ENCODE data around the gene SEC61G. TPM values are rescaled to one million over a fixed set of nuclear protein-coding genes. Genes with fewer than 3 reads are reported as not detected.

SEC61G gene
- total RNA-seq, 1 donor from 2014 or later, result 87.6 TPM

DNA sequence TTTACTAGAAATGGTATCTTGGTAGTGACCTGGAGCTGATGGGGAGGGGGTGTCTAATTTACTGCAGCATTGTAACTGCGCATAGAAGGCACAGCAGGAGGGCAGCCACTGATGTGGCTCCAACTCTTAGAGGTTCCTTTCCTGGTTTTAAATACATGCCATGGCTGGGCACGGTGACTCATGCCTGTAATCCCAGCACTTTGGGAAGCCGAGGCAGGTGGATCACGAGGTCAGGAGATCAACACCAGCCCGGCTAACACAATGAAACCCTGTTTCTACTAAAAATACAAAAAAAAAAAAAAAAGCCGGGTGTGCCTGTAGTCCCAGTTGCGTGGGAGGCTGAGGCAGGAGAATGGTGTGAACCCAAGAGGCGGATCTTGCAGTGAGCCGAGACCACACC lies 19.2 kb upstream of the SEC61G start:
- intact Hi-C loops (cut with DNase I), result no loop called here
- no peak for DNase-seq
- H3K4me3 ChIP-seq, result no peak overlapping the region
- no peak for ATAC-seq
- no peaks in the 10 kb centered on the region for H3K9me3 ChIP-seq
- no peaks in the 10 kb centered on the region for H3K4me1 ChIP-seq
- no peaks in the 10 kb centered on the region for H3K36me3 ChIP-seq
- H3K27me3 ChIP-seq, result no peaks in the 10 kb centered on the region
- TF ChIP-seq, protein P1, sequence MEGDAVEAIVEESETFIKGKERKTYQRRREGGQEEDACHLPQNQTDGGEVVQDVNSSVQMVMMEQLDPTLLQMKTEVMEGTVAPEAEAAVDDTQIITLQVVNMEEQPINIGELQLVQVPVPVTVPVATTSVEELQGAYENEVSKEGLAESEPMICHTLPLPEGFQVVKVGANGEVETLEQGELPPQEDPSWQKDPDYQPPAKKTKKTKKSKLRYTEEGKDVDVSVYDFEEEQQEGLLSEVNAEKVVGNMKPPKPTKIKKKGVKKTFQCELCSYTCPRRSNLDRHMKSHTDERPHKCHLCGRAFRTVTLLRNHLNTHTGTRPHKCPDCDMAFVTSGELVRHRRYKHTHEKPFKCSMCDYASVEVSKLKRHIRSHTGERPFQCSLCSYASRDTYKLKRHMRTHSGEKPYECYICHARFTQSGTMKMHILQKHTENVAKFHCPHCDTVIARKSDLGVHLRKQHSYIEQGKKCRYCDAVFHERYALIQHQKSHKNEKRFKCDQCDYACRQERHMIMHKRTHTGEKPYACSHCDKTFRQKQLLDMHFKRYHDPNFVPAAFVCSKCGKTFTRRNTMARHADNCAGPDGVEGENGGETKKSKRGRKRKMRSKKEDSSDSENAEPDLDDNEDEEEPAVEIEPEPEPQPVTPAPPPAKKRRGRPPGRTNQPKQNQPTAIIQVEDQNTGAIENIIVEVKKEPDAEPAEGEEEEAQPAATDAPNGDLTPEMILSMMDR (IDR thresholded peaks at IDR 0.05), result no peak
- no peak overlapping the region for H3K27ac ChIP-seq

DNA sequence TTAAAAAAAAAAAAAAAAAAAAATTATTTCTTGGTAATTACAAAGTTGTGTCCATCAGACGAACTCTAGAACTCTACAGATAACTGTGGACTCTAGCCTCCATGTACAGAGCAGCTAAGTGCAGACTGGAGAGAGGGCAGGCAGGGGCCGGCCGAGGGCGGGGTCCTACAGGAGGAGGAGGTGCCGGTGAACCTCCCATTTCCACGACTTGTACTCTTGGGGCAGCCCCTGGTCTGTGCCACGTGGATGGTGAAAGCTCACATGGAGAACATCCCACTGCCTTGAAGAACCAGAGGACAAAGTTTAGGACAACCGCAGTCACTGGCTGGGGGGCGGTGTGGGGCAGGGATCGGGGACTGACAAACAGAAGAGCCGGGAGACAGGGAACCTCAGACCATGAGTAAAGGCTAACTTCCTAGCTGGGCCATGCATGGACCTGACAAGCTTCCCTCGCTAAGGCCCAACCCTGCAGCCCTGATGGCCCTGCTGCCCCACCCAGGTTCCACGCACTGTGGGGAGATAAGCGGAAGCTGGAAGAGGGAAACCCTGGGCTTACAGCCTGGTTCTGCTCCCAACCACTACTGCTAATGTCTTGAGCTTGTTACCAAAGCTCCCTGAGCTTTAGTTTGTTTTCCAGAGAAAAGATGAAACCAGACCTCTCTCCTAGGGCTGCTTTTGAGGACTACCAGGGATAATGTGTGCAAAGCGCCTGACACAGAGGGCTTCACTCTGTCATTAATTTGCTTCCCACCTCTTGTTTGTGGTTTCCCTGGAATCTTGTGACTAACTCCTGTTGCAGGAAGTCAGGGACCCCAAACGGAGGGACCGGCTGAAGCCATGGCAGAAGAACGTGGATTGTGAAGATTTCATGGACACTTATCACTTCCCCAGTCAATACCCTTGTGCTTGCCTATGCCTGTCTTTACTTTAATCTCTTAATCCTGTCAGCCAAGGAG lies 16.1 kb upstream of the SEC61G start:
- Histone ChIP-seq H3K27ac (no peak overlapping the region), H3K36me3 (no peaks in the 10 kb centered on the region), H3K27me3 (no peaks in the 10 kb centered on the region), H3K9me3 (no peaks in the 10 kb centered on the region), H3K4me1 (no peaks in the 10 kb centered on the region), H3K4me3 (no peak overlapping the region)
- intact Hi-C loops (cut with DNase I), result loop anchor here (5.0 kb wide), 1 partner anchor 482 kb away; no protein-coding TSS in a partner anchor
- DNase-seq (no peak), ATAC-seq (peak; percentile 19)
- TF ChIP-seq, protein P1 (IDR thresholded peaks at IDR 0.05), result no peak

DNA sequence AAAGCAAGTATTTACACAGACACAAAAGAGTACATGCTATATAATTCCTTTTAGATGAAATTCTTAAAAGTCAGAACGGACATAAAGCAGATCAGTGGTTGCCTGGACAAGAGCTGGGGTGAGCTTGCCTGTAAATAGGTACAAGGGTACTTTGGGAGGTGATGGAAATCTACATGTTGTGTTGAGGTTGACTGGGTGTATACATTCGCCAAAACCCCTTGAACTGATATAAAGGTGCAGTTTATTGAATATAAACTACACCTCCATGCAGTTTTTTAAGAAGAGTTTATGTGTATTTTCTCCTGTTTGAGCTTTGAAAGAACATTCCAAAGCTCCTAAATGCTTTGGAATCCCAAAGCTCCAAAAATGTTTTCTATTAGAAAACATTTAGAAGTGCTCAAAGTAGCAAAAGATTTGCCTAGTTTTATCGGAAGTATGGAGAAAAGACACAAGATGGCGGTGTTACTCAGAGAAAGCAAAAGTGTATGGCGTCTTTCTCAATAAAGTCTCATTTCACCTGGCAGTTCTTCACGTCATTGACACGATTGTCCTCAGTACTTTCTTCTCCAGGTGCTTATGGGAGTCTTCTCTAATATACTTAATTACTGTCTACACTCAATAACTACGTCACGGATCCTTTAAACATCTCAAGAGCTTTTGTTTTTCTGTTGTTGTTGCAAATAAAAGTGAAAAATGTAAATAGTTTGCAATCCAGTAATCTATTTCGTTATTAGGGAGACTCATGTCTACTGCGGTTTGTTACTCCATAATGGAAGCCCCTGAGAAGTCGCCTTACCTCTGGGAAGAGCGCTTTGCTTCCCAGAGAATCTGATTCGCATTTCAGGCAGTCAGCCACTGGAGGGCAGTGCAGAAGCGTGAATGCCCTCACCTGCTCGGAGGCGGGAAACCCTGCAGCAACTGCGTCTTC lies 14.7 kb upstream of the SEC61G start:
- peak overlapping the region; percentile 45 for H3K4me3 ChIP-seq

DNA sequence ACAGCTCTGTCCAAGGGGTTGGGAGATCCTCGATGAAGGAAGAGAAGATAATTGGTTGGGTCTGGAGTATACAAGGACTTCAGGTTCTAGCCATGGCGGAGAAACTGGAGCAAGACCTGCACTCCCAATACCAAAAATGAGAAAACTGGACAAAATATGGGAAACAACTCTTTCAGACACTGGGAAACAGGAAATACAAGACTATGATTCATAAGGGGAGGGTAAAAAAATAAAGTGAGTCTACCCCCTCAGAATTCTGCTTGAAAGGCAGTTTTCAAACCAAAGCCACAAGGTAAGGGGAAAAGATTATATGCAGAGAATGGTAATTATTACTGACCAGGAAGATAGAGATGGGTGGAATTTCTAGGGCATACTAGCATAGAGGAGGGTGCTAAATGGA lies 10.2 kb upstream of the SEC61G start:
- intact Hi-C loops (cut with DNase I), result no loop called here
- DNase-seq, result no peak
- Histone ChIP-seq H3K36me3 (no peaks in the 10 kb centered on the region), H3K4me3 (no peak overlapping the region), H3K4me1 (no peaks in the 10 kb centered on the region), H3K27ac (no peak overlapping the region), H3K9me3 (no peaks in the 10 kb centered on the region), H3K27me3 (peaks cover 5% of the 10 kb centered on the region)
- no peak for ATAC-seq
- TF ChIP-seq, protein P1 (IDR thresholded peaks at IDR 0.05), result no peak

More for the DNA sequence above, 14.7 kb upstream of the SEC61G start:
- no peaks in the 10 kb centered on the region for H3K9me3 ChIP-seq
- H3K36me3 ChIP-seq, result no peaks in the 10 kb centered on the region
- H3K27ac ChIP-seq, result peak overlapping the region; percentile 53
- ATAC-seq (peak; percentile 99), DNase-seq (peak; percentile 88)
- TF ChIP-seq, protein P1 (IDR thresholded peaks at IDR 0.05), result peak; percentile 84
- H3K27me3 ChIP-seq, result peaks cover 1% of the 10 kb centered on the region
- intact Hi-C loops (cut with DNase I), result loop anchor here (5.0 kb wide), 1 partner anchor 484 kb away; no protein-coding TSS in a partner anchor
- no peaks in the 10 kb centered on the region for H3K4me1 ChIP-seq

DNA sequence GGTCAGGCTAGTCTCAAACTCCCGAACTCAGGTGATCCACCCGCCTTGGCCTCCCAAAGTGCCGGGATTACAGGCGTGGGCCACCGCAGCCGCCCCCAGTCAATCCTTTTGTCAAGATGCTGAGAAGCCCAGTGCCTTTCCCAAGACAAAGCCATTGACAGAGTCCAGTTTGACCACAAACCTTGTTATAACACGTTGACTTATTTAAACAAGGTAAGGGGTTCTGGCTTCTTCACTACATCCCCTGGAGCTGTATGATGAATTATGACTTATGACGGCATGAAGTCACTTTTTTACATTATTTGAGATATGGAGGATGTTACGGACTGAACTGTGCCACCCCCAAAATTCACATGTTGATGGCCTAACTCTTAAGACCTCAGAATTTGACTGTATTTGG lies 5.8 kb upstream of the SEC61G start:
- Histone ChIP-seq H3K9me3 (no peaks in the 10 kb centered on the region), H3K4me3 (no peak overlapping the region), H3K27ac (no peak overlapping the region), H3K4me1 (no peaks in the 10 kb centered on the region), H3K27me3 (peaks cover 5% of the 10 kb centered on the region), H3K36me3 (no peaks in the 10 kb centered on the region)
- DNase-seq (no peak), ATAC-seq (no peak)
- intact Hi-C loops (cut with DNase I), result no loop called here
- TF ChIP-seq, protein P1 (IDR thresholded peaks at IDR 0.05), result no peak
